ENCODE data around the gene MRPL41.
"Not testable (repeated sequence)": the region's sequence is repeated elsewhere in the genome, so short reads cannot be mapped to it uniquely, and the experiment has no call there.

MRPL41 gene

GRCh38 chr9:137590469-137591383 is 39.0 kb downstream of the MRPL41 start, which contains the start of gene ZMYND19:
TSS of gene ZMYND19 (minus strand) at chr9:137590512. CDS start at chr9:137590263, 249 bp downstream.
- Histone ChIP-seq H3K9me3 (no peaks in the 10 kb centered on the region), H3K4me1 (peaks cover 16% of the 10 kb centered on the region), H3K4me3 (peak within 1 kb of the TSS; percentile 82), H3K27me3 (ENCODE audit: low read depth) (no peaks in the 10 kb centered on the region), H3K36me3 (replicated peaks) (peaks cover 31% of the 10 kb centered on the region)
- in situ Hi-C loops (cut with MboI; ENCODE audit: low sequenced_read_pairs), result no loop called here
- peak; percentile 83 to 90 for DNase-seq (ENCODE audit: low spot score in 2 of 2)

- Histone ChIP-seq H3K27me3 (ENCODE audit: low read depth) (no peaks in the 10 kb centered on the region), H3K36me3 (replicated peaks) (peaks cover 13% of the 10 kb centered on the region), H3K4me1 (peaks cover 16% of the 10 kb centered on the region), H3K9me3 (no peaks in the 10 kb centered on the region), H3K4me3 (no peak overlapping the region)
- in situ Hi-C loops (cut with MboI; ENCODE audit: low sequenced_read_pairs), result no loop called here
- DNase-seq (ENCODE audit: low spot score in 2 of 2), result no peak
Observed at GRCh38 chr9:137592767-137593166, 41.1 kb downstream of the MRPL41 start.

GRCh38 chr9:137593176-137593575 is 41.5 kb downstream of the MRPL41 start:
- Histone ChIP-seq H3K4me1 (peaks cover 16% of the 10 kb centered on the region), H3K36me3 (replicated peaks) (peaks cover 9% of the 10 kb centered on the region), H3K9me3 (no peaks in the 10 kb centered on the region), H3K4me3 (no peak overlapping the region), H3K27me3 (ENCODE audit: low read depth) (no peaks in the 10 kb centered on the region)
- no peak for DNase-seq (ENCODE audit: low spot score in 2 of 2)
- in situ Hi-C loops (cut with MboI; ENCODE audit: low sequenced_read_pairs), result no loop called here

- in situ Hi-C loops (cut with MboI; ENCODE audit: low sequenced_read_pairs); DNase-seq (ENCODE audit: low spot score in 2 of 2): not testable (repeated sequence)
Observed at GRCh38 chr9:137596577-137596976, 44.9 kb downstream of the MRPL41 start.

GRCh38 chr9:137598943-137599342 is 47.3 kb downstream of the MRPL41 start:
- no peak for DNase-seq (ENCODE audit: low spot score in 2 of 2)
- in situ Hi-C loops (cut with MboI; ENCODE audit: low sequenced_read_pairs), result no loop called here
- H3K4me3 ChIP-seq, result no peak overlapping the region

More at GRCh38 chr9:137596577-137596976, 44.9 kb downstream of the MRPL41 start:
- not testable (repeated sequence) for H3K27me3 ChIP-seq (ENCODE audit: low read depth); H3K4me3 ChIP-seq; H3K36me3 ChIP-seq (replicated peaks); H3K9me3 ChIP-seq
- peaks cover 10% of the 10 kb centered on the region for H3K4me1 ChIP-seq

More at GRCh38 chr9:137598943-137599342, 47.3 kb downstream of the MRPL41 start:
- H3K36me3 ChIP-seq (replicated peaks), result no peaks in the 10 kb centered on the region
- H3K4me1 ChIP-seq, result no peaks in the 10 kb centered on the region; the same call in 1 of the 2 replicates
- no peaks in the 10 kb centered on the region for H3K9me3 ChIP-seq
- no peaks in the 10 kb centered on the region for H3K27me3 ChIP-seq (ENCODE audit: low read depth)
